Amygdala (tissue), 56 donors: Measurements from ENCODE around the gene CD7.

Experiments used
- DNase-seq, 56 donors: peaks; one replicate each; lab custom pipeline; 2025; lab: John Stamatoyannopoulos, UW

The CD7 gene

GRCh38 chr17:82316651-82317393, 586 bp downstream of the CD7 start:
- DNase-seq, result no peak

- peak in 1 of 56 donors; percentile 11 for DNase-seq
Measured at GRCh38 chr17:82315703-82316358, 1.6 kb downstream of the CD7 start.

DNA sequence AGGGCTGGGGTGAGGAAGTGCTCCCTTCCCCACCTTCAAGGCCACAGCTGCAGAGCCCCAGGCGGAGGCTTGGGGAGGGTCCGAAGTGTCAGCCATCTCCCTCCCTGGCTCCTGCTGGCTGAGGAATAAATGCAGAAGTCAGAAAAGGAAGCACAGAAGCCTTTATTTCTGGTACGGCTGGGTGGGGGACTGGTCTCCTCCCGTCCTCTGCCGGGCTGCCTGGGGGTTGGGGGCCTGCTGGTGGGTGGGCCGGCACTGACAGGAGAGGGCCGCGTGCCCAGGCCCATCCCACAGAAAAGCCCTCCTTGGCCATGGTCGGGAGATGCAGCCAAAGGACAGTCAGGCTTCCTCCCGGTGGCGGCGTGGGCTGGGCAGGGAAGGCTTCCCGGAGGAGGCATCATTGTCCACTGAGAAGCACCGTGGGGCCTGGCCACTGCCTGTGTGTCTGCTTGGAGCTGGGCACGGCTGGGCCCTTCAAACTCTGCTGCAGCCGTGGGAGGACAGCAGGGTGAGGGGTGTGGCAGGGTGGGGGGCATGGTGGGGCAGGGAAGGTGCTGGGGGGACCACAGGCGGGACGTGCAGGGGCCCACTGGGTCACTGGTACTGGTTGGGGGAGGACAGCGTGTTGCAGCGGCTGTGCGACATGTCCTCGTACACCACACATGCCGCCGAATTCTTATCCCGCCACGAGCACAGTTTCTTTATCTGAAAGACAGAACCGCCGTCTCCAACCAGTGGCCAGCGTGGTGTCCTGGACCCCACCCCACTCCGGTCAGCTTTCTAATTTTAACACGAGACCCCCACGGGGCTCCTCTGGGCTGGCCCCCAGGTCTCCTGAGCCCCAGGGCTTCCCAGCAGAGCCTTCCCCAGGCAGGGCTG, 2.4 kb downstream of the CD7 start:
- DNase-seq, result no peak

DNA sequence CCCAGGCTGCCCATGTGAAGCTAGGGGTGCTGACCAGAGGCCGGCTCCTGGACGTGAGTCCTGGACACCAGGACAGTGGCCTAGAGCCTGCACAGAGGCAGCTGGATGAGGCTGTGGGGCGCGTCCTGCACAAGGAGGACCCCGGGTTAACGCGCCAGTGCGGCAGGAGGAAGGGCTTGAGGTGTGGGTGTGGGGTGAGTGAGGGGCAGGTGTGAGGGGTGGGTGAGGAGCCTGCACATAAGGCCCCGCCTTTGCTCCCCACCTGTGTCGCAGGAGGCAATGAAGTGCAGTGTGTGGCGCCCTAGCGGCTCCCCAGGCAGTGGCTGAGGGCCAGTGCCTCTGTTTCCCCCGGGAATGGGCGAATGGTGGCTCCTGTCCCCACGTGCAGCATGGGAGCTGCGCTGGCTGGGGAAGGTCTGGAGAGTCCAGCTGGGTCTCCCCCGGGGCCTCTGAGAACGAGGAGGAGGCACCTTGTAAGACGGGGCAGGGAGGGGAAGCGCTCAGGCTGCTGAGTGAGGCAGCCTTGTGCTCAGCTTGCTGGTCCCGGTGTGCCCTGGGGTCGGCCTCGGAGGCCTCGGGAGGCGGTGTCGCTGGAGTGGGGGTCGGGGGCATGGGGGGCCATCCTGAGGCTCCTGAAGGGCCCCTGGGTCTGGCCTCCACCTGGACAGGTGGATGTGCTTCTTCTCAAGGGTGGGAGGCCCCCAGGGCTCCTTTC, 3.2 kb downstream of the CD7 start:
- no peak for DNase-seq

DNA sequence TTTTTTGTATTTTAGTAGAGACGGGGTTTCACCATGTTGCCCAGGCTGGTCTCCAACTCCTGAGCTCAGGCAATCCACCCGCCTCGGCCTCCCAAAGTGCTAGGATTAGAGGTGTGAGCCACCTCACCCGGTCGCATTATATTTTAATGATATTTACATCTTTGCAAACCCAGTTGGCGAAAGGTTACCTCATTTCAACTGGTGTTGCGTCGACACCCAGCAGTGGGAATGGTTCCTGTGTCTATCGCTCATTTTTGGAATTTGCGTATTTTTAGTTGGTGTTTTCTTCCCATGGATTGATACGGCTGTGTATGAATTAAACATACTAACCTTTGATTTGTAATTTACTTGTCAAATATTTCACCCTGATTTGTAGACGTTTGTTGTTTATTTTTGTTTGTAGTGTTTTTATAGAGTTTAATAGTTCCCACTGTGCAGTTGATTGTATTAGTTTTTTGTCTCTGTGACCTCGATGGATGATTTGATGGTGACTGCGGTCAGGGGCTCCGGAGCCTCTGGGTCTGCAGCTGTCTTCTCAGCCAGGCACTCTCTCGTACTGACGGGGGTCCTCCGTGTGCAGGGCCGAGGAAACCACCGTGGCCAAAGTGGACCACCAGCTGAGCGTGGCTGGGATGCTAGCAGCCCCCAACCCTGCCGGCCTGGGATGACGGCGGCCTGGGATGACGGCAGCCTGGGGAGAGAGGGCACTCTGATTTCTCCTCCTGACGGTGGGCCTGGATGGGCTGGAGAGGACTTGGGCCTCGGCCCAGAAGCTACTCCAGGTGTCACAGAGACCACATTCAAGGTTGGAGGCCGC, 4.0 kb downstream of the CD7 start:
- DNase-seq, result no peak

- no peak for DNase-seq
Measured at GRCh38 chr17:82311971-82312370, 5.4 kb downstream of the CD7 start.

DNA sequence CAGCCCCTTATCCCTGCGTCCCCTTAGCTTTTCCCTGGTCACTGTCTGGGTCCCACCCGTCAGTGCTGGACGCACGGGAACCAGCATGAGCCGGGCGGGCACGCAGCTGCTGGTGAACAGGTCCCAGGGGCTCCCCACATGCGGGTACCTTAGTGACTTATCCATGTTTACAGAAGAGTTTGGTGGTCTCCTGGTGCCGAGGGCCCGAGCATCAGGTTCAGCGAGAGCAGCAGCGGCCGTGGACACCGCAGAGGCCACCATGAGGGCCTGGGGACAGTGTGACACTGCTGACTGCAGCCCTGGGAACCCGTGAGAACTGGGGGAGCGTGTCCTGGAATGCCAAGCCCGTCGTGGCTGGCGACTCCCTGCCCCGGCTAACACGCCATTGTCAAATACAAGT, 6.5 kb downstream of the CD7 start:
- no peak for DNase-seq

- no peak for DNase-seq
Measured at GRCh38 chr17:82309656-82310570, 7.5 kb downstream of the CD7 start.

DNA sequence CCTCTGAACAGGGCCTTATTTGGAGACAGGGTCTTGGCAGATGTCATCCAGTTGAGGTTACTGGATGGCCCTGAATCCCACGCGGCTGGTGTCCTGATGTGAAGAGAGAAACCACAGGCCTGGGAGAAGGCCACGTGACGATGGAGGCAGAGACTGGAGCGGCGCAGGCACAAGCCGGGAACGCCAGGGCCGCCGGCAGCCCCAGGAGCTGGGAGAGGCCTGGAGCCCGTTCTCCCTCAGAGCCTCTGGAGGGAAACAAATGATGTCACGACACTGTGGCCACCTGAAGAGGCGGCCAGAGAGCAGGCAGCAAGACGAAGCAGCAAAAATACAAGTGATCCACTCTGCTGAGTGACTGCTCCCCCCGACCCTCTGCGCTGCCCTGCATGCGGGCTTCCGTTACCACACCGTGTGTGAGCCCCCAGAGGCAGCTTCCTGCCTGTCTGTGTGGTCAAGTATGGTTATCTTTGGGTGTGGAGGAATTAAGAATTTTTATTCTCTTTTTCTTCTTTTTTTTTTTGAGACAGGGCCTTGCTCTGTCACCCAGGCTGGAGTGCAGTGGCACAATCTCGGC, 11.6 kb downstream of the CD7 start:
- no peak for DNase-seq

DNA sequence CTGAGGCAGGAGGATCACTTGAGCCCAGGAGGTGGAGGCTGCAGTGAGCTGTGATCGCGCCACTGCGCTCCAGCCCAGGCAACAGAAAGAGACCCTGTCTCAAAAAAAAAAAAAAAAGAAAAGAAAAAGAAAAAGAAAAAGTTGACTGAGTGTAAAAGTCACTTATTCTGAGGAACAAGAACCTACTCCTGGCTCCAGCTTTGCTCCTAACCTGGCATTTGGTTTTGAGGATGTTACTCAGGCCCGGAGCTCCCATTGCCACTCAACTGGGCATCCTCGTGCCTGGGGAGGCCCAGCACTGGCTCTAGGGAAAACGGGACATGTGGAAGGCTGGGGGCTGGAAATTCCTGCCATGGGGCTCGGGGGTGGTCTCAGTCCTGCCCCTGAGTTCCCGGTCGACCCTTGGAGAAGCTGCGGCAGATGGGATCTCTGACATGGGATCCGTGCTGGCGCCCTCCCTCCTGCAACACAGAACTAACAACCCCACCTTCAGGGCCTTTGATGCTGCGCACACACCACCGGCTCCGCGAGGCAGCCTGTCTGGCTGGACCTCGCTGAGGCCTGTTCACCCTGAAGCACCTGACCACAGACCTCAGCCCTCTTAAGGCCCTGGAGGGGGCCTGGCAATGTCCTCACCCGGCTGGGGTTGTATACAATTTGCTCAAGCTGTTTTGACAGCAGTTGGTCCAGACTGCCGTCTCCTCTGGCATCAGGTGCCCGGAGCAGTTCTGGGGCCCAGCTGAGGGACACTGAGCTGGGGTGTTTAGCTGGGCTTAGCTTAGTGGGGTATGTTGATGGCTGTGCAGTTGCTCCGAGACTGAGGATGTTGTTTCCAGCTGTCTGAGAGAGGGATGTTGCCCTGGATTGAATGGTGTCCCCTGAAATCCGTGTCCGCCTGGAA, 12.3 kb downstream of the CD7 start:
- no peak for DNase-seq

- DNase-seq, result peak in 1 of 56 donors; percentile 8
Measured at GRCh38 chr17:82303944-82304808, 13.2 kb downstream of the CD7 start.

GRCh38 chr17:82302991-82303943, 14.1 kb downstream of the CD7 start:
- DNase-seq, result no peak

- no peak for DNase-seq
Measured at GRCh38 chr17:82302568-82302963, 14.8 kb downstream of the CD7 start.

DNA sequence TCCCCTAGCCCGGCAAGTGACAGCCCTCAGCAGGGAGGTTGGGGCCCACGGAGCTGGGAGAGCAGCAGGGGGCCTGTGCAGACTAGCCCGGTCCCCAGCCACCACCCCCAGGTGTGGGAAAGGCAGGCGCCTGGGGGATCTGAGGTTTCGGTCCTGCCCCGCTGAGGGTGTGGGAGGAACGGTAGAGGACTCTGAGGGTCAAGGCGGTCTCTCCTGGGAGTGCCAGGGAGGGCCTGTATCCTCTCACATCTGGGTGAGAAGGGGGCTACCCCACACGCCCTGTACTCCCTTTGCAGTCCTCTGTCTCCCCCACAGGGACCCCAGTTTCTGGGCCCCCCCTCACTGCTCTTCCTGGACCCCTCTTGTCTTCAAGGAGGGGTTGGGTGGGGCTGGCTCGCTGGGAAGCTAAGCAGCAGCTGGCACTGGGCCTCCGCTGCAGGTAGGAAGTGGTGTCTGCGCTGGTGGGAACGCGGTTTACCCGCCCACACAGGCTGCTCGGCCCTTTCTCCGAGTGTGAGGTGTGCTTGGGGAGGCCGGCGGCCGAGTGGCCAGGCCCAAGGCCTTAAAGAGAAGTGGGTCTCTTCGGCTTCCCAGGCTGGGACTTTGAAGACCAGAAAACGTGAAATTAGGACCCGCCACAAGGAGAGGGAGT, 15.4 kb downstream of the CD7 start:
- no peak for DNase-seq
